ENCODE measurements around the gene OR4D1. TPM values are rescaled to one million over a fixed set of nuclear protein-coding genes. Genes with fewer than 3 reads are reported as not detected.

The OR4D1 gene
- total RNA-seq, 2 experiments from 2014 or later, result 0.49 to 0.70 TPM

GRCh38 chr17:58191241-58191896, 43.2 kb downstream of the OR4D1 start:
- Histone ChIP-seq H3K4me1 (ENCODE audit: insufficient read depth, low read length) (no peaks in the 10 kb centered on the region), H3K27me3 (ENCODE audit: control insufficient read depth in 1 of 2, insufficient read depth in 2 of 2, low read length in 2 of 2) (peaks cover 5 to 8% of the 10 kb centered on the region in 2 experiments), H3K27ac (ENCODE audit: low read depth in 1 of 2, low read length in 2 of 2) (no peak overlapping the region), H3K9me3 (ENCODE audit: control insufficient read depth in 1 of 2, insufficient read depth in 1 of 2, low read length in 2 of 2) (no peaks in the 10 kb centered on the region), H3K36me3 (ENCODE audit: insufficient read depth, low read length) (no peaks in the 10 kb centered on the region), H3K4me3 (ENCODE audit: low read length) (no peak overlapping the region)
- no peak for ATAC-seq (ENCODE audit: poor library complexity)
- Mint-ChIP-seq H3K4me3 (no peak overlapping the region), H3K27ac (no peak overlapping the region), H3K4me1 (ENCODE audit: low read depth) (no peaks in the 10 kb centered on the region), H3K27me3 (peaks cover 4% of the 10 kb centered on the region), H3K9me3 (no peaks in the 10 kb centered on the region), H3K36me3 (ENCODE audit: low read depth) (no peaks in the 10 kb centered on the region)
- ChIA-PET CTCF (no interaction called here), POLR2A (no interaction called here)
- no peak for DNase-seq
- TF ChIP-seq CTCF (IDR thresholded peaks at IDR 0.05), result no peak
- intact Hi-C loops (cut with DNase I, micrococcal nuclease), result no loop called here

DNA sequence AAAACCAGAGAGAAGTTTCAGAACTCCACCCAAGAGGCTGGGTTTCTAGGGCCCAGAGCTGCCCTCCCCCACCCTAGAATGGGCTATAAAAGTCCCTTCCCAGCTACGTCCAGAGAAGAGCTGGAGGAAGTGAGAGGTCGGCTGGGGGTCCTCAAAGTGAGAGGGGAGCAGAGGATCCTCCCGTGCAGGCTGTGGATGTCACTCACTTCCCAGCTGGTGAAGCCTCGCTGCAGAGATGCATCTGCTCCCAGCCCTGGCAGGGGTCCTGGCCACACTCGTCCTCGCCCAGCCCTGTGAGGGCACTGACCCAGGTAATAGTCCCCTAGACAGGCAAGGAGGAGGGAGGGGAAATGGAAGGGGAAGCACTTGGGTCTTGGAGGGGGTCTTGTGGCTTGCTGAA, 44.4 kb downstream of the OR4D1 start, which contains the start of gene EPX:
Gene EPX (plus strand): TSS at position 115 of the 400 bp plus-strand sequence. CDS start 121 bp downstream, at position 236.
- no peak within 1 kb of the TSS for H3K27ac Mint-ChIP-seq

DNA sequence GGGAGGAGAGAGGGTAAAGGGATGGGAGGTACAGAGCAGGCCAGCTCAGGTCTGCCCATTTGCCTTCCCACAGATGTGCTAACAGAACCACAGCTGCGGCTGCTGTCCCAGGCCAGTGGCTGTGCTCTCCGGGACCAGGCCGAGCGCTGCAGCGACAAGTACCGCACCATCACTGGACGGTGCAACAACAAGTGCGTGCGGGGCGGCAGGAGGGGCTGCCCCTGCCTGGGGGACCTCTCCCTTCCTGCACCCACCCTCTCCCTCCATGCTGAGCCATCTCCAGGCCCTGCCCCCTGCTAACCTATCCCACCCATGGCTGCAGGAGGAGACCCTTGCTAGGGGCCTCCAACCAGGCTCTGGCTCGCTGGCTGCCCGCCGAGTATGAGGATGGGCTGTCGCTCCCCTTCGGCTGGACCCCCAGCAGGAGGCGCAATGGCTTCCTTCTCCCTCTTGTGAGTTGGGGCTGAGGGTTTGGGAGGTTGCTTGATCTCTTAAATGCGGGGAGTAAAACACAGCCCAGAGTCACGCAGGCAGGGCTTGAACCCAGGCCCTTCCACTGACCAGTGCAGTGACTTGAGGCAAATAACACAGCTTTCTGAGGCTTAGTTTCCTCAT, 45.6 kb downstream of the OR4D1 start:
- H3K4me1 ChIP-seq (ENCODE audit: insufficient read depth, low read length), result no peaks in the 10 kb centered on the region
- peaks cover 8 to 15% of the 10 kb centered on the region in 2 experiments for H3K27me3 ChIP-seq (ENCODE audit: control insufficient read depth in 1 of 2, insufficient read depth in 2 of 2, low read length in 2 of 2)

More for the DNA sequence above, 44.4 kb downstream of the OR4D1 start, which contains the start of gene EPX:
- CTCF ChIA-PET, result no interaction called here
- no peak for TF ChIP-seq CTCF (IDR thresholded peaks at IDR 0.05)
- Mint-ChIP-seq H3K27me3 (peaks cover 9% of the 10 kb centered on the region), H3K4me3 (no peak within 1 kb of the TSS), H3K9me3 (no peaks in the 10 kb centered on the region), H3K36me3 (ENCODE audit: low read depth) (no peaks in the 10 kb centered on the region), H3K4me1 (ENCODE audit: low read depth) (no peaks in the 10 kb centered on the region)
- H3K9me3 ChIP-seq (ENCODE audit: control insufficient read depth in 1 of 2, insufficient read depth in 1 of 2, low read length in 2 of 2), result peaks cover 0 to 4% of the 10 kb centered on the region in 2 experiments
- intact Hi-C loops (cut with DNase I, micrococcal nuclease), result no loop called here
- no peaks in the 10 kb centered on the region for H3K36me3 ChIP-seq (ENCODE audit: insufficient read depth, low read length)
- DNase-seq (no peak), ATAC-seq (ENCODE audit: poor library complexity) (no peak)
- H3K27ac ChIP-seq (ENCODE audit: low read depth in 1 of 2, low read length in 2 of 2), result no peak within 1 kb of the TSS
- peaks cover 8 to 15% of the 10 kb centered on the region in 2 experiments for H3K27me3 ChIP-seq (ENCODE audit: control insufficient read depth in 1 of 2, insufficient read depth in 2 of 2, low read length in 2 of 2)
- POLR2A ChIA-PET, result no interaction called here
- no peak within 1 kb of the TSS for H3K4me3 ChIP-seq (ENCODE audit: low read length)
- H3K4me1 ChIP-seq (ENCODE audit: insufficient read depth, low read length), result no peaks in the 10 kb centered on the region

More for the DNA sequence above, 45.6 kb downstream of the OR4D1 start:
- no peaks in the 10 kb centered on the region for H3K36me3 Mint-ChIP-seq (ENCODE audit: low read depth)
- POLR2A ChIA-PET, result no interaction called here
- H3K9me3 Mint-ChIP-seq, result no peaks in the 10 kb centered on the region
- no peak overlapping the region for H3K27ac Mint-ChIP-seq
- intact Hi-C loops (cut with DNase I, micrococcal nuclease), result no loop called here
- no peaks in the 10 kb centered on the region for H3K36me3 ChIP-seq (ENCODE audit: insufficient read depth, low read length)
- peaks cover 0 to 4% of the 10 kb centered on the region in 2 experiments for H3K9me3 ChIP-seq (ENCODE audit: control insufficient read depth in 1 of 2, insufficient read depth in 1 of 2, low read length in 2 of 2)
- CTCF ChIA-PET, result no interaction called here
- no peak for TF ChIP-seq CTCF (IDR thresholded peaks at IDR 0.05)
- H3K27ac ChIP-seq (ENCODE audit: low read depth in 1 of 2, low read length in 2 of 2), result no peak overlapping the region
- DNase-seq (no peak), ATAC-seq (ENCODE audit: poor library complexity) (no peak)
- peaks cover 18% of the 10 kb centered on the region for H3K27me3 Mint-ChIP-seq
- H3K4me1 Mint-ChIP-seq (ENCODE audit: low read depth), result no peaks in the 10 kb centered on the region
- H3K4me3 Mint-ChIP-seq, result no peak overlapping the region
- no peak overlapping the region for H3K4me3 ChIP-seq (ENCODE audit: low read length)

Measured in CD4-positive, alpha-beta T cell (primary cell).